Breast epithelium (tissue), 4 donors: ENCODE data around the gene GSTM2. TPM values are rescaled to one million over a fixed set of nuclear protein-coding genes. Genes with fewer than 3 reads are reported as not detected.

Experiments used
- DNase-seq, 2 donors: peaks; one replicate each; pipeline ENCODE4 v3.0.0-alpha.2; 2019; ENCODE audit warnings: low spot score in 2 of 2
- H3K27ac ChIP-seq, 2 donors: fragments of 200-600 bp; sonication (generic) in 1 of 2; one replicate each; pipeline ENCODE4 v1.5.1; 2016 to 2019; ENCODE audit warnings: mild to moderate bottlenecking in 1 of 2
- H3K27me3 ChIP-seq, 2 donors: fragments of 200-600 bp; sonication (generic) in 1 of 2; one replicate each; pipeline versions ENCODE4 v1.5.1 to v1.6.0; 2017 to 2019; ENCODE audit warnings: control low read depth in 1 of 2, mild to moderate bottlenecking in 1 of 2
- H3K36me3 ChIP-seq: fragments of 200-600 bp; one replicate; pipeline ENCODE4 v1.5.1; 2019
- H3K4me1 ChIP-seq, 2 donors: fragments of 200-600 bp; sonication (generic); one replicate each; pipeline ENCODE4 v1.5.1; 2016 to 2019; ENCODE audit warnings: control low read depth in 1 of 2
- H3K4me3 ChIP-seq, 3 donors: fragments of 200-600 bp; sonication (generic); 1 replicate in 2 of 3; 2 replicates in 1 of 3; pipeline ENCODE4 v1.5.1; 2016 to 2019; ENCODE audit warnings: mild to moderate bottlenecking in 3 of 3, moderate library complexity in 2 of 3
- H3K9me3 ChIP-seq, 2 donors: fragments of 200-600 bp; sonication (generic) in 1 of 2; one replicate each; pipeline ENCODE4 v1.5.1; 2016 to 2019; ENCODE audit warnings: control low read depth in 1 of 2
- POLR2A ChIP-seq: fragments of 450-650 bp; IDR thresholded peaks from one replicate; pipeline ENCODE4 v1.6.1; 2016; ENCODE audit warnings: antibody characterized with exemption, mild to moderate bottlenecking, moderate library complexity
- POLR2AphosphoS5 ChIP-seq, 3 donors: sonication (generic); formaldehyde crosslinking; IDR thresholded peaks; one replicate each; pipeline ENCODE4 v1.6.1; 2017; ENCODE audit warnings: antibody characterized with exemption in 3 of 3
- intact Hi-C: fragments of 100-400 bp; cut with DNase I; formaldehyde crosslinking; loops from one replicate; pipeline ENCODE4 v1.15.1; 2023; ENCODE audit warnings: low total_unique reads
- total RNA-seq, 3 donors: library from RNA; depleted of rRNA; stranded (reverse); fragments of >200 nt; gene quantifications; one replicate each; pipeline ENCODE4 v1.1.0, GENCODE V29; 2016
- TF ChIP-seq, protein P1 (sequence below), 3 donors: fragments of 450-650 bp; IDR thresholded peaks; one replicate each; pipeline ENCODE4 v1.5.1; 2016 to 2017; ENCODE audit warnings: antibody characterized with exemption in 3 of 3, mild to moderate bottlenecking in 3 of 3, moderate library complexity in 3 of 3

GSTM2 gene
- total RNA-seq, 3 donors from 2014 or later = 47.8 to 93.4 (median 66.5) TPM

DNA sequence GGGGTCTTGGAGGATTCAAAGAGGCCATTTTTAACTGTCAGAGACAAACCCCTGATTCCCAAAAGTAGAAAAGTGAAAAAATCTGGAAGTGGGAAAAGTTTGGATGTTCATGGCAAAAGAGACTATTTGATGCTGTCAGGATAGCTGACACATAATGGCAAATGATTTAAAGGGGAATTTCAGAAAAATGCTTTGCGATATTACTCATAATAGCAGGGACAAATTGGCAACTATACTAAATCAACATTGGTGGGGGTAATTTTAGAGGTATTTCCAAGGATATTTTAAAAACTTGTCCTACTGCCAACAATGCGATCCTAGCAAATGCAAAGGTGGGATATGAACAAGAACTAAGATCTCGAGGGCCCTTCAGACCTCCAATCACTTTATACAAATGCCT is 17.2 kb upstream of the GSTM2 start:
- Histone ChIP-seq H3K27ac (no peak overlapping the region), H3K4me1 (no peaks in the 10 kb centered on the region), H3K4me3 (no peak overlapping the region), H3K27me3 (no peaks in the 10 kb centered on the region), H3K9me3 (no peaks in the 10 kb centered on the region), H3K36me3 (no peaks in the 10 kb centered on the region)
- no peak for DNase-seq
- intact Hi-C loops = no loop called here
- TF ChIP-seq, protein P1, sequence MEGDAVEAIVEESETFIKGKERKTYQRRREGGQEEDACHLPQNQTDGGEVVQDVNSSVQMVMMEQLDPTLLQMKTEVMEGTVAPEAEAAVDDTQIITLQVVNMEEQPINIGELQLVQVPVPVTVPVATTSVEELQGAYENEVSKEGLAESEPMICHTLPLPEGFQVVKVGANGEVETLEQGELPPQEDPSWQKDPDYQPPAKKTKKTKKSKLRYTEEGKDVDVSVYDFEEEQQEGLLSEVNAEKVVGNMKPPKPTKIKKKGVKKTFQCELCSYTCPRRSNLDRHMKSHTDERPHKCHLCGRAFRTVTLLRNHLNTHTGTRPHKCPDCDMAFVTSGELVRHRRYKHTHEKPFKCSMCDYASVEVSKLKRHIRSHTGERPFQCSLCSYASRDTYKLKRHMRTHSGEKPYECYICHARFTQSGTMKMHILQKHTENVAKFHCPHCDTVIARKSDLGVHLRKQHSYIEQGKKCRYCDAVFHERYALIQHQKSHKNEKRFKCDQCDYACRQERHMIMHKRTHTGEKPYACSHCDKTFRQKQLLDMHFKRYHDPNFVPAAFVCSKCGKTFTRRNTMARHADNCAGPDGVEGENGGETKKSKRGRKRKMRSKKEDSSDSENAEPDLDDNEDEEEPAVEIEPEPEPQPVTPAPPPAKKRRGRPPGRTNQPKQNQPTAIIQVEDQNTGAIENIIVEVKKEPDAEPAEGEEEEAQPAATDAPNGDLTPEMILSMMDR (IDR thresholded peaks at IDR 0.05) = no peak
- TF ChIP-seq POLR2AphosphoS5 (IDR thresholded peaks at IDR 0.05) (no peak), POLR2A (no peak)

DNA sequence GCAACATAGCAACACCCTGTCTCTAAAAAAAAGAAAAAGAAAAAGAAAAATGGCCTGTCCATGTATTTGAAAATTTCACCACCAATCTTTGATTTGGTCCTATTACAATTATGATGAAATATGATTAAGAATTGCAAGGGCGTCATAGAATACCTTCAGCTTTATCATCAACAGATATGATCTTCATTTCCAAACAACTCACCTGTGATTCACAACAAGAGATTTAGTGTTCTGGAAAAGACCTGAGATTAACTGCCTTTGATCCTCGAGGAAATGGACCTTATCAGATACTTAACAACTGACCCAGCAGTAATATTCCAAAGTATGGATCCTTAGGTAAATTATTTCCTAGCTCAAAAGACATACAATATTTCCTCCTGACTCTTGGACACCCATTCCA is 15.5 kb upstream of the GSTM2 start:
- no peaks in the 10 kb centered on the region for H3K4me1 ChIP-seq
- intact Hi-C loops = no loop called here
- no peak for DNase-seq
- H3K27me3 ChIP-seq = no peaks in the 10 kb centered on the region
- no peak overlapping the region for H3K4me3 ChIP-seq
- no peaks in the 10 kb centered on the region for H3K9me3 ChIP-seq
- no peak overlapping the region for H3K27ac ChIP-seq
- TF ChIP-seq POLR2A (no peak), POLR2AphosphoS5 (IDR thresholded peaks at IDR 0.05) (no peak)
- TF ChIP-seq, protein P1 (IDR thresholded peaks at IDR 0.05) = no peak
- no peaks in the 10 kb centered on the region for H3K36me3 ChIP-seq

DNA sequence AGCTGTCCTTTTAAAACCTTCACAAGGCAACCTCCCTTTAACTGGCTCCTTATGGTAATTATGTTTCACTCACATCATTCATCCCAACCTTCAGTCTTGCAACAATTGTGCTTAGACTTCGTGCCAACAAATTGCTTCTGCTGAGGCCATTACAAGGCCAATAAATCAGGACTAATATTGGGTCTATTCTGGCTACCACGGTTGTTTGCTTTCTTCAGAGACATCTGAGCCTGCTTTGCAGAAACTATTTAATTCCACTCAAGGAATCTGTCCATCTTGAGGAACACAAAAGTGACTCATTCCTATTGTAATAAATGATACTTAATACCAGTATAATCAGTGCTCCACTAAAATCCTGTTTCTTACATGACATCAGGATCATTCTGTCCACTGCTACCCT is 14.6 kb upstream of the GSTM2 start:
- Histone ChIP-seq H3K4me1 (no peaks in the 10 kb centered on the region), H3K36me3 (no peaks in the 10 kb centered on the region), H3K4me3 (no peak overlapping the region), H3K27ac (no peak overlapping the region), H3K27me3 (no peaks in the 10 kb centered on the region), H3K9me3 (no peaks in the 10 kb centered on the region)
- intact Hi-C loops = no loop called here
- DNase-seq = no peak
- no peak for TF ChIP-seq POLR2AphosphoS5 (IDR thresholded peaks at IDR 0.05)
- TF ChIP-seq POLR2A = no peak
- TF ChIP-seq, protein P1 (IDR thresholded peaks at IDR 0.05) = no peak

DNA sequence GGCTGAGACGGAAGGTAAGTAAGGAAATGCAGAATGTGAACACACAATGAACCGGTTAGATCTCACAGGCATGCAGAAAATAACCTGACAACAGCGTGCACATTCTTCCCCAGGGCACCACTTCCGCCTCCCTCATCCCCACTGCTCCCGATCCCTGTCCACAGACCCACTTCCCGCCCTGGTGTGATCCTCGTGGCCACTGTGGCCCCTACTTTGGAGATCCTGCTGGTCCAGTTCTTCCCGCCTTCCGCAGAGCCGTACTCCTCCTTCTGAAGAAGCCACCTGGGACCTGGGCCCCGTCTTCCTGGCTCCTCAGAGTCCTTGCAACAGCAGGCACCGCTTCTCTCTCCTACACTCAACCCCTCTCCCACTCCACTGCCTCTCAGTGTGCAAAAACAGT is 13.3 kb upstream of the GSTM2 start:
- intact Hi-C loops = no loop called here
- no peak overlapping the region for H3K27ac ChIP-seq

DNA sequence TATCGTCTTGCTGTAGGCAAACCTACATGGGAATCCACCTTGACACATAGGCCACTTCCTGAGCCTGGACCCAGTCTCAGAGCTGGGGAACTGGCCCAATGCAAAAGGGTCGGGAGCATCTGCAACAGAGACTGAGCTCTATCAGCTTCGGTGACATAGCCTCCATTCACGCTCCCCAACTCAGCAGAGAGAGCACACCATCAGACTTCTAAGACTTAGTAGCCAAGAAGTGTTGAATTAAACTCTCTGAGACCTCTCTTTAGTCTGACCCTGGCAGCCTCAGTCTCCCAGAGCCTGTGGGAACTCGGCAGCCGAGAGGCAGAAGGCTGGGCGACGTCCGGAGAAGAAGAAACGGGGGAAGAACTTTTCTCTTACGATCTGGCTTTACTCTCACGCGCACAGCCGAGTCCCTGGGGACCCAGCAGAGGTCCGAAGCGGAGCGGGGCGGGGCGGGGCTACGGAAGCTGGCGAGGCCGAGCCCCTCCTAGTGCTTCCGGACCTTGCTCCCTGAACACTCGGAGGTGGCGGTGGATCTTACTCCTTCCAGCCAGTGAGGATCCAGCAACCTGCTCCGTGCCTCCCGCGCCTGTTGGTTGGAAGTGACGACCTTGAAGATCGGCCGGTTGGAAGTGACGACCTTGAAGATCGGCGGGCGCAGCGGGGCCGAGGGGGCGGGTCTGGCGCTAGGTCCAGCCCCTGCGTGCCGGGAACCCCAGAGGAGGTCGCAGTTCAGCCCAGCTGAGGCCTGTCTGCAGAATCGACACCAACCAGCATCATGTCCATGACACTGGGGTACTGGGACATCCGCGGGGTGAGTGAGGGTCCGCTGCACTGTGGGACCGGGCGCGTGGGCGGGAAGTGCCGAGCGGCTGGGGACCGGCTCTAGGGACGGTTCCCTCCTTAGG is 12.0 kb upstream of the GSTM2 start, which contains the start of gene GSTM4:
Gene GSTM4 (plus strand): TSS at position 485 of the 905 bp plus-strand sequence. CDS start 291 bp downstream, at position 776.
- Histone ChIP-seq H3K9me3 (no peaks in the 10 kb centered on the region), H3K27me3 (no peaks in the 10 kb centered on the region), H3K36me3 (no peaks in the 10 kb centered on the region), H3K4me3 (peak within 1 kb of the TSS; percentile 62 to 81 (median 69)), H3K4me1 (no peaks in the 10 kb centered on the region), H3K27ac (peak within 1 kb of the TSS; percentile 85 to 91)
- intact Hi-C loops = no loop called here
- TF ChIP-seq POLR2AphosphoS5 (IDR thresholded peaks at IDR 0.05) = peak; percentile 27 to 53 (median 27)
- TF ChIP-seq, protein P1 (IDR thresholded peaks at IDR 0.05) = no peak
- no peak for TF ChIP-seq POLR2A
- peak; percentile 63 to 79 for DNase-seq

More for the DNA sequence above, 13.3 kb upstream of the GSTM2 start:
- no peaks in the 10 kb centered on the region for H3K4me1 ChIP-seq
- no peak for DNase-seq
- no peaks in the 10 kb centered on the region for H3K9me3 ChIP-seq
- no peaks in the 10 kb centered on the region for H3K36me3 ChIP-seq
- no peak for TF ChIP-seq POLR2A
- TF ChIP-seq, protein P1 (IDR thresholded peaks at IDR 0.05) = no peak
- TF ChIP-seq POLR2AphosphoS5 (IDR thresholded peaks at IDR 0.05) = no peak
- no peaks in the 10 kb centered on the region for H3K27me3 ChIP-seq
- H3K4me3 ChIP-seq = no peak overlapping the region
